T-helper 1 cell treated with Interleukin-12 subunit alpha and Interleukin-12 subunit beta and Interleukin-4 antibody, amounts not matched to agents 30 μg/mL and 1 μg/mL, for 36 hours (primary cell): ENCODE data around the gene CLTCL1.
"Not testable (repeated sequence)": the region's sequence is repeated elsewhere in the genome, so short reads cannot be mapped to it uniquely, and the experiment has no call there.

Source experiments
- H3K27ac Mint-ChIP-seq: one replicate; pipeline ENCODE4 v1.8.0; 2021; ENCODE audit warnings: mild to moderate bottlenecking, mixed read lengths
- H3K27me3 Mint-ChIP-seq: one replicate; pipeline ENCODE4 v1.8.0; 2021; ENCODE audit warnings: low read depth, mixed read lengths
- H3K36me3 Mint-ChIP-seq: one replicate; pipeline ENCODE4 v1.8.0; 2021; ENCODE audit warnings: low read depth, mixed read lengths
- H3K4me1 Mint-ChIP-seq: one replicate; pipeline ENCODE4 v1.8.0; 2021; ENCODE audit warnings: low read depth, mixed read lengths
- H3K4me3 Mint-ChIP-seq: one replicate; pipeline ENCODE4 v1.8.0; 2021; ENCODE audit warnings: mild to moderate bottlenecking, moderate library complexity, mixed read lengths
- H3K9me3 Mint-ChIP-seq: one replicate; pipeline ENCODE4 v1.8.0; 2021; ENCODE audit warnings: mixed read lengths

The CLTCL1 gene

GRCh38 chr22:19208287-19208847 lies 83.2 kb downstream of the CLTCL1 start:
- Mint-ChIP-seq H3K9me3 (no peaks in the 10 kb centered on the region), H3K36me3 (no peaks in the 10 kb centered on the region), H3K4me1 (peaks cover 4% of the 10 kb centered on the region), H3K27me3 (peaks cover 28% of the 10 kb centered on the region), H3K4me3 (no peak overlapping the region), H3K27ac (no peak overlapping the region)

GRCh38 chr22:19207884-19208283 lies 83.6 kb downstream of the CLTCL1 start:
- Mint-ChIP-seq H3K27me3 (peaks cover 24% of the 10 kb centered on the region), H3K9me3 (no peaks in the 10 kb centered on the region), H3K4me3 (no peak overlapping the region)

GRCh38 chr22:19207401-19207808 lies 84.1 kb downstream of the CLTCL1 start:
- no peak overlapping the region for H3K27ac Mint-ChIP-seq

More at GRCh38 chr22:19207884-19208283, 83.6 kb downstream of the CLTCL1 start:
- Mint-ChIP-seq H3K27ac (no peak overlapping the region), H3K4me1 (peaks cover 4% of the 10 kb centered on the region), H3K36me3 (no peaks in the 10 kb centered on the region)

GRCh38 chr22:19206287-19206686 lies 85.2 kb downstream of the CLTCL1 start:
- H3K9me3 Mint-ChIP-seq, result no peaks in the 10 kb centered on the region
- H3K36me3 Mint-ChIP-seq, result no peaks in the 10 kb centered on the region
- H3K27me3 Mint-ChIP-seq, result peaks cover 14% of the 10 kb centered on the region
- H3K4me3 Mint-ChIP-seq, result no peak overlapping the region
- H3K4me1 Mint-ChIP-seq, result no peaks in the 10 kb centered on the region
- no peak overlapping the region for H3K27ac Mint-ChIP-seq

More at GRCh38 chr22:19207401-19207808, 84.1 kb downstream of the CLTCL1 start:
- peaks cover 19% of the 10 kb centered on the region for H3K27me3 Mint-ChIP-seq
- no peaks in the 10 kb centered on the region for H3K9me3 Mint-ChIP-seq
- no peaks in the 10 kb centered on the region for H3K36me3 Mint-ChIP-seq
- H3K4me3 Mint-ChIP-seq, result no peak overlapping the region
- peaks cover 3% of the 10 kb centered on the region for H3K4me1 Mint-ChIP-seq

- Mint-ChIP-seq H3K9me3 (no peaks in the 10 kb centered on the region), H3K27ac (no peak overlapping the region), H3K36me3 (no peaks in the 10 kb centered on the region), H3K27me3 (peaks cover 11% of the 10 kb centered on the region), H3K4me3 (no peak overlapping the region), H3K4me1 (peaks cover 2% of the 10 kb centered on the region)
Observed at GRCh38 chr22:19204640-19205039, 86.9 kb downstream of the CLTCL1 start.

GRCh38 chr22:19203834-19204233 lies 87.7 kb downstream of the CLTCL1 start:
- Mint-ChIP-seq H3K4me3 (no peak overlapping the region), H3K36me3 (no peaks in the 10 kb centered on the region), H3K27me3 (peaks cover 9% of the 10 kb centered on the region), H3K9me3 (no peaks in the 10 kb centered on the region), H3K4me1 (peaks cover 2% of the 10 kb centered on the region), H3K27ac (no peak overlapping the region)

- H3K27ac Mint-ChIP-seq, H3K9me3 Mint-ChIP-seq, H3K4me1 Mint-ChIP-seq, H3K4me3 Mint-ChIP-seq, H3K36me3 Mint-ChIP-seq, H3K27me3 Mint-ChIP-seq: not testable (repeated sequence)
Observed at GRCh38 chr22:19202799-19203186, 88.7 kb downstream of the CLTCL1 start.

- Mint-ChIP-seq H3K27me3 (peaks cover 9% of the 10 kb centered on the region), H3K4me3 (no peak overlapping the region), H3K36me3 (no peaks in the 10 kb centered on the region), H3K4me1 (peaks cover 2% of the 10 kb centered on the region), H3K9me3 (no peaks in the 10 kb centered on the region), H3K27ac (no peak overlapping the region)
Observed at GRCh38 chr22:19201869-19202798, 89.4 kb downstream of the CLTCL1 start.

- peaks cover 2% of the 10 kb centered on the region for H3K4me1 Mint-ChIP-seq
- no peaks in the 10 kb centered on the region for H3K36me3 Mint-ChIP-seq
- no peak overlapping the region for H3K4me3 Mint-ChIP-seq
- no peak overlapping the region for H3K27ac Mint-ChIP-seq
- H3K27me3 Mint-ChIP-seq, result peaks cover 9% of the 10 kb centered on the region
- no peaks in the 10 kb centered on the region for H3K9me3 Mint-ChIP-seq
Observed at GRCh38 chr22:19201130-19201868, 90.2 kb downstream of the CLTCL1 start.

GRCh38 chr22:19199479-19199878 lies 92.0 kb downstream of the CLTCL1 start:
- no peaks in the 10 kb centered on the region for H3K36me3 Mint-ChIP-seq
- peaks cover 8% of the 10 kb centered on the region for H3K4me1 Mint-ChIP-seq
- H3K4me3 Mint-ChIP-seq, result no peak overlapping the region
- no peaks in the 10 kb centered on the region for H3K9me3 Mint-ChIP-seq
- H3K27me3 Mint-ChIP-seq, result peaks cover 9% of the 10 kb centered on the region
- H3K27ac Mint-ChIP-seq, result no peak overlapping the region

- Mint-ChIP-seq H3K4me1 (peaks cover 8% of the 10 kb centered on the region), H3K9me3 (no peaks in the 10 kb centered on the region), H3K4me3 (no peak overlapping the region), H3K27me3 (peaks cover 5% of the 10 kb centered on the region), H3K27ac (no peak overlapping the region), H3K36me3 (no peaks in the 10 kb centered on the region)
Observed at GRCh38 chr22:19197997-19198865, 93.3 kb downstream of the CLTCL1 start.

- H3K4me3 Mint-ChIP-seq, result no peak overlapping the region
- H3K27ac Mint-ChIP-seq, result no peak overlapping the region
- no peaks in the 10 kb centered on the region for H3K9me3 Mint-ChIP-seq
Observed at GRCh38 chr22:19196841-19197612, 94.5 kb downstream of the CLTCL1 start.

More at GRCh38 chr22:19196841-19197612, 94.5 kb downstream of the CLTCL1 start:
- Mint-ChIP-seq H3K36me3 (no peaks in the 10 kb centered on the region), H3K4me1 (peaks cover 8% of the 10 kb centered on the region), H3K27me3 (peaks cover 5% of the 10 kb centered on the region)
